GM12878 (cell line): ENCODE data around the gene KIRREL2. TPM values are rescaled to one million over a fixed set of nuclear protein-coding genes. Genes with fewer than 3 reads are reported as not detected.

Experiments
- ATAC-seq: fragments of 200-7000 bp; cut with Tn5 transposase; 3 replicates; pipeline ENCODE4 v1.9.1; 2020; ENCODE audit warnings: mild to moderate bottlenecking, moderate library complexity
- BruUV-seq: library from RNA; stranded (reverse); fragments of 400-500 nt; replicated peaks from 2 replicates; lab custom pipeline; 2021; lab: Mats Ljungman, UMichigan
- CTCF ChIA-PET: fragments of 300-600 bp; sonication (Branson Sonifier 250); formaldehyde crosslinking; extraction: SDS; loops from one replicate; lab custom pipeline; 2021; ENCODE audit warnings: inconsistent platforms; lab: Yijun Ruan, JAX
- POLR2A ChIA-PET: fragments of 350-600 bp; formaldehyde crosslinking; extraction: SDS; loops from one replicate; lab custom pipeline; 2021; ENCODE audit warnings: inconsistent platforms; lab: Charles Lee
- RAD21 ChIA-PET: fragments of 300-600 bp; sonication (Branson Sonifier 250); formaldehyde crosslinking; loops from one replicate; lab custom pipeline; 2023; ENCODE audit warnings: antibody characterized with exemption; ENCODE audit not compliant: unreplicated experiment; lab: Charles Lee
- SMC1A ChIA-PET: fragments of 300-600 bp; sonication (Branson Sonifier 250); formaldehyde crosslinking; loops from one replicate; lab custom pipeline; 2023; ENCODE audit not compliant: unreplicated experiment, uncharacterized antibody; lab: Charles Lee
- DNase-seq: peaks from one replicate; pipeline ENCODE4 v3.0.0-alpha.2; 2011; ENCODE audit warnings: low read depth, low spot score
- FAIRE-seq: peaks from 3 replicates; lab custom pipeline; 2011; peaks lifted over from hg19 to GRCh38; lab: Jason Lieb, UNC
- H2AFZ ChIP-seq: 2 replicates; pipeline ENCODE4 v1.6.0; 2011; ENCODE audit warnings: low read depth, low read length, control low read depth; ENCODE audit not compliant: control insufficient read depth
- H3K27ac ChIP-seq: 2 replicates; pipeline ENCODE4 v1.5.1; 2011; ENCODE audit warnings: control low read depth; ENCODE audit not compliant: control insufficient read depth, insufficient read depth
- H3K27me3 ChIP-seq, 2 experiments: replicated peaks in 1 of 2; 2 replicates each; pipeline versions ENCODE4 v1.6.0 to v1.6.1; 2011; ENCODE audit warnings: low read length in 1 of 2; ENCODE audit not compliant: control insufficient read depth in 2 of 2, insufficient read depth in 2 of 2
- H3K36me3 ChIP-seq, 2 experiments: 2 replicates each; pipeline ENCODE4 v1.5.1; 2011; ENCODE audit warnings: low read length in 1 of 2; ENCODE audit not compliant: control insufficient read depth in 2 of 2, insufficient read depth in 2 of 2
- H3K4me1 ChIP-seq: 2 replicates; pipeline ENCODE4 v1.6.1; 2011; ENCODE audit warnings: mild to moderate bottlenecking, low read length, moderate library complexity, mixed read lengths; ENCODE audit not compliant: control insufficient read depth, insufficient read depth
- H3K4me2 ChIP-seq: 2 replicates; pipeline ENCODE4 v1.6.0; 2011; ENCODE audit warnings: control low read depth; ENCODE audit not compliant: control insufficient read depth, insufficient read depth
- H3K4me3 ChIP-seq: fragments of 200-600 bp; sonication (generic); 2 replicates; pipeline ENCODE4 v1.5.1; 2016
- H3K79me2 ChIP-seq: 2 replicates; pipeline ENCODE4 v1.6.0; 2011; ENCODE audit warnings: low read length; ENCODE audit not compliant: control insufficient read depth, insufficient read depth
- H3K9ac ChIP-seq: 2 replicates; pipeline ENCODE4 v1.8.0; 2011; ENCODE audit warnings: low read length, control low read depth, mixed read lengths; ENCODE audit not compliant: control insufficient read depth, insufficient read depth
- H3K9me3 ChIP-seq: replicated peaks from 3 replicates; pipeline ENCODE4 v1.5.1; 2011; ENCODE audit warnings: mild to moderate bottlenecking, low read length; ENCODE audit not compliant: control insufficient read depth, insufficient read depth
- H4K20me1 ChIP-seq: 2 replicates; pipeline ENCODE4 v1.6.0; 2011; ENCODE audit not compliant: control insufficient read depth, insufficient read depth
- DPF2 ChIP-seq: fragments of 450-650 bp; IDR thresholded peaks from 2 replicates; pipeline ENCODE4 v1.6.1; 2017; ENCODE audit warnings: mild to moderate bottlenecking
- HDAC2 ChIP-seq: fragments of 200-600 bp; sonication (generic); IDR thresholded peaks from 2 replicates; pipeline ENCODE4 v1.6.1; 2017
- SPI1 ChIP-seq: IDR thresholded peaks from 2 replicates; pipeline ENCODE4 v1.6.1; 2011; ENCODE audit warnings: low read depth, mild to moderate bottlenecking, low read length, moderate library complexity, borderline replicate concordance; ENCODE audit not compliant: insufficient read depth
- WGBS: methylation state at CpG from one replicate; pipeline ENCODE4 v1.1.6; 2016; ENCODE audit warnings: low lambda C conversion rate; ENCODE audit not compliant: insufficient replicate concordance, insufficient coverage; ENCODE audit errors: missing lambda C conversion rate; 5-methylcytosine and 5-hydroxymethylcytosine counted together
- in situ Hi-C: fragments of 300-500 bp; cut with MboI; formaldehyde crosslinking; loops from 9 replicates; pipeline ENCODE4 v1.14.3; 2018; ENCODE audit warnings: mixed read lengths
- intact Hi-C: fragments of 100-400 bp; cut with micrococcal nuclease; formaldehyde crosslinking; loops from one replicate; pipeline ENCODE4 v1.14.2; 2022; ENCODE audit not compliant: unreplicated experiment
- polyA plus RNA-seq, 11 experiments: library from polyadenylated mRNA; depleted of rRNA in 4 of 11; unstranded in 6 of 11; stranded (reverse) in 5 of 11; fragments of >200 nt; fragmentation: Nextera tagmentation in 4 of 11; fragmentation: Illumina TruSeq in 1 of 11; extraction: Ambion mirVana in 4 of 11; extraction: Trizol in 1 of 11; gene quantifications; 1 replicate in 1 of 11; 2 replicates in 10 of 11; pipeline versions ENCODE4 v1.2.1 to v1.2.3, GENCODE V29; 2011 to 2016; ENCODE audit warnings: inconsistent platforms in 2 of 11, missing spikeins in 2 of 11, low read depth in 1 of 11
- total RNA-seq, 4 experiments: library from RNA; depleted of rRNA in 3 of 4; stranded (reverse); fragments of >200 nt in 3 of 4; fragmentation: Illumina TruSeq in 1 of 4; extraction: Trizol in 1 of 4; gene quantifications; 2 replicates each; pipeline versions ENCODE4 v1.2.1 to v1.2.3, GENCODE V29; 2013 to 2021
- TF ChIP-seq, protein P1 (sequence below): IDR thresholded peaks from 2 replicates; pipeline ENCODE4 v1.6.1; 2011; ENCODE audit warnings: mild to moderate bottlenecking, low read depth, low read length, moderate library complexity; ENCODE audit not compliant: insufficient replicate concordance
- TF ChIP-seq, protein P2 (sequence below): fragments of 450-650 bp; IDR thresholded peaks from 2 replicates; pipeline ENCODE4 v1.6.1; 2018; ENCODE audit warnings: borderline replicate concordance, mild to moderate bottlenecking; ENCODE audit not compliant: partially characterized antibody
- TF ChIP-seq, protein P3 (sequence below): fragments of 450-650 bp; IDR thresholded peaks from 2 replicates; pipeline ENCODE4 v1.6.1; 2017; ENCODE audit warnings: mild to moderate bottlenecking, low read depth, inconsistent platforms; ENCODE audit not compliant: poor library complexity, severe bottlenecking

KIRREL2 gene
- total and polyA plus RNA-seq, 10 of the 15 experiments (the other 5 are each of a cell fraction or from before 2014, with no cell fraction given): 0.03 to 0.06 TPM; not detected in 8

DNA sequence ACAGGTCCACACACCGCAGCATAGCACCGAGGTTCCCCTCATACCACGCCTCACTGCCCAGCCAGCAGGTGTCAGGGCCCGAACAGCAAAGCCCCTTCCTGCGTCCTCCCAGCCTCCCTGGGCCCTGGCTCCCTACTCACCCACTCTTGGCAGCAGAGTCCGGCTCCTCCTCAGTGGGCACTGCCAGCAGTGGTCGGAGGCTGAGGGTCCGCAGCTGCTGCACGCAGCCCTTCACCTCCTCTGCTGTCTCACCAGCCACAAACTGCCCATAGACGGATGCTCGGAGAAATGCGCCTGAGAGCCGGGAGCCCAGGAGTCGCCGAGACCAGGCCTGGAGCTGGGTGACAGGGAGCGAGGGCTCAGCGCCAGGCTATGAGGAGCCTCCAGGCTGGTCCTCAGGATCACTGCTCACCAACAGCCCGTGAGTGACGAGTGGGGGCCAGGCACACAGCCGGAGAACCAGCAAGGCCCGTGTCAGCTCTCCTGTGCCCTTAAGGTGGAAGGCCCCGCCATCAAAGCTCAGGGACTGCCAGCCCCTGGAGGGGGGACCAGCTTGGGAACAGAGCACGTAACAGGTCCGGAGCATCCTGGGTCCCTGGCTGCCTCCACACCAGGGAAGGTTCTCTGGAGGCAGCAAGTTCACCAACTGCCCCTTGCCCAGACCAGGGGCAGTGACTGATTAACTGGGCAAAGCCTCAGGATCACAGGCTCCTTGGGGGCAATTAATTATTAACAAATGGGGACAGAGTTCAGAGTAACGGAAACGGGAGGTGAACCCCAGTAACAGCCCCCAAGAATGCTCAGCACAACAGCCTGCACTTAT lies 44.3 kb upstream of the KIRREL2 start, which contains the start of gene PRODH2:
PRODH2 (minus strand) TSS at position 626 of the 823 bp plus-strand sequence; CDS start at position 586, 40 bp downstream.
- Histone ChIP-seq H2AFZ (no peak within 1 kb of the TSS), H3K4me3 (no peak within 1 kb of the TSS), H3K9ac (no peak within 1 kb of the TSS), H3K27me3 (no peaks in the 10 kb centered on the region), H3K4me2 (no peak within 1 kb of the TSS), H3K27ac (no peak within 1 kb of the TSS), H3K4me1 (no peaks in the 10 kb centered on the region), H3K79me2 (no peaks in the 10 kb centered on the region), H3K9me3 (no peaks in the 10 kb centered on the region), H3K36me3 (no peaks in the 10 kb centered on the region), H4K20me1 (no peaks in the 10 kb centered on the region)
- POLR2A ChIA-PET: interaction anchor here (0.8 kb wide), 1 partner anchor 10 kb away, joined by 3 read pairs; no protein-coding TSS in a partner anchor
- no peak for TF ChIP-seq SPI1
- no peak for TF ChIP-seq DPF2
- SMC1A ChIA-PET: no interaction called here
- WGBS: 46% methylated on average over 26 of the region's 26 CpGs
- FAIRE-seq (no peak), ATAC-seq (peak; percentile 31; the same call in 1 of the 3 replicates), DNase-seq (no peak)
- in situ Hi-C loops: no loop called here
- intact Hi-C loops: no loop called here
- RAD21 ChIA-PET: no interaction called here
- no TSS peak for BruUV-seq
- CTCF ChIA-PET: interaction anchor here (1.8 kb wide), 1 partner anchor 120 kb away, joined by 7 read pairs; no protein-coding TSS in a partner anchor

DNA sequence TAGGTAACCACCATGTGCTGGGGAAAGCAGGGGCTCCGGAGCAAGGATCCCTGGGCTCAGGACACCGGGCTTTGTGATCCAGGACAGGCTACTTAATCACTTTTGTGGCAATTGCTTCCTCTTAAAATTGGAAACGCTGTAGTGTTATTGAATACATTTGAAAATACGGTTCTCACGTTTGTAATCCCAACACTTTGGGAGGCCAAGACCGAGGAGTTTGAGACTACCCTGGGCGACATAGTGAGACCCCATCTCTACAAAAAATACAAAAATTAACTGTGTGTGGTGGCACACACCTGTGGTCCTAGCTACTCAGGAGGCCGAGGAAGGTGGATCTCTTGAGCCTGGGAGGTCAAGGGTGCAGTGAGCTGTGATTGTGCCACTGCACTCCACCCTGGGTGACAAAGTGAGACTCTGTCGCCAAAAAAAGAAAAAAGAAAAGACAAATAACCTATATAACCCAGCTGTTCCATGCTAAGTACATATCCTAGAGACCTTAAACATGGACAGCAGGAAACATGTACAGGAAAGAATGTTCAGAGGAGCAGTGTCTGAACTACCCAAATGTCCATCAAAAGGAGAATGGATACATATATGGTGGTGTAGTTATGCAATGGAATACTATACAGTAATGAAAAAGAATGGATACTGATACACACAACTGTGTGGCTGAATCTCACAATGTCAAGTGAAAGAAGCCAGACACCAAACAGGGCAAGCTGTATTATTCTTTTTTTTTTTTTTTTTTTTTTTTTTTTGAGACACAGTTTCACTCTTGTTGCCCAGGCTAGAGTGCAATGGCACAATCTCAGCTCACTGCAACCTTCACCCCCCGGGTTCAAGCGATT lies 43.4 kb upstream of the KIRREL2 start:
- SMC1A ChIA-PET: no interaction called here
- no peaks in the 10 kb centered on the region for H3K4me1 ChIP-seq
- POLR2A ChIA-PET: no interaction called here
- RAD21 ChIA-PET: interaction anchor here (0.6 kb wide), 1 partner anchor 66 kb away, joined by 3 read pairs; no protein-coding TSS in a partner anchor
- no peaks in the 10 kb centered on the region for H3K79me2 ChIP-seq
- ATAC-seq (no peak), DNase-seq (no peak), FAIRE-seq (no peak)
- in situ Hi-C loops: no loop called here
- 47% methylated on average over 11 of the region's 11 CpGs for WGBS
- CTCF ChIA-PET: interaction anchor here (1.8 kb wide), 1 partner anchor 120 kb away, joined by 7 read pairs; no protein-coding TSS in a partner anchor
- H3K9me3 ChIP-seq: no peaks in the 10 kb centered on the region
- intact Hi-C loops: no loop called here
- H3K9ac ChIP-seq: no peak overlapping the region
- H3K27ac ChIP-seq: no peak overlapping the region
- BruUV-seq: no TSS peak
- H3K4me2 ChIP-seq: no peak overlapping the region
- H4K20me1 ChIP-seq: no peaks in the 10 kb centered on the region
- no peak overlapping the region for H3K4me3 ChIP-seq
- H3K36me3 ChIP-seq: no peaks in the 10 kb centered on the region
- no peak overlapping the region for H2AFZ ChIP-seq
- H3K27me3 ChIP-seq: 0 out of 4 replicates have a peak, but pooled peaks cover 0 to under 1% of the 10 kb centered on the region in 2 experiments
- TF ChIP-seq, protein P1, sequence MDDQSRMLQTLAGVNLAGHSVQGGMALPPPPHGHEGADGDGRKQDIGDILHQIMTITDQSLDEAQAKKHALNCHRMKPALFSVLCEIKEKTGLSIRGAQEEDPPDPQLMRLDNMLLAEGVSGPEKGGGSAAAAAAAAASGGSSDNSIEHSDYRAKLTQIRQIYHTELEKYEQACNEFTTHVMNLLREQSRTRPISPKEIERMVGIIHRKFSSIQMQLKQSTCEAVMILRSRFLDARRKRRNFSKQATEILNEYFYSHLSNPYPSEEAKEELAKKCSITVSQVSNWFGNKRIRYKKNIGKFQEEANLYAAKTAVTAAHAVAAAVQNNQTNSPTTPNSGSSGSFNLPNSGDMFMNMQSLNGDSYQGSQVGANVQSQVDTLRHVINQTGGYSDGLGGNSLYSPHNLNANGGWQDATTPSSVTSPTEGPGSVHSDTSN: no peak
- TF ChIP-seq, protein P2, sequence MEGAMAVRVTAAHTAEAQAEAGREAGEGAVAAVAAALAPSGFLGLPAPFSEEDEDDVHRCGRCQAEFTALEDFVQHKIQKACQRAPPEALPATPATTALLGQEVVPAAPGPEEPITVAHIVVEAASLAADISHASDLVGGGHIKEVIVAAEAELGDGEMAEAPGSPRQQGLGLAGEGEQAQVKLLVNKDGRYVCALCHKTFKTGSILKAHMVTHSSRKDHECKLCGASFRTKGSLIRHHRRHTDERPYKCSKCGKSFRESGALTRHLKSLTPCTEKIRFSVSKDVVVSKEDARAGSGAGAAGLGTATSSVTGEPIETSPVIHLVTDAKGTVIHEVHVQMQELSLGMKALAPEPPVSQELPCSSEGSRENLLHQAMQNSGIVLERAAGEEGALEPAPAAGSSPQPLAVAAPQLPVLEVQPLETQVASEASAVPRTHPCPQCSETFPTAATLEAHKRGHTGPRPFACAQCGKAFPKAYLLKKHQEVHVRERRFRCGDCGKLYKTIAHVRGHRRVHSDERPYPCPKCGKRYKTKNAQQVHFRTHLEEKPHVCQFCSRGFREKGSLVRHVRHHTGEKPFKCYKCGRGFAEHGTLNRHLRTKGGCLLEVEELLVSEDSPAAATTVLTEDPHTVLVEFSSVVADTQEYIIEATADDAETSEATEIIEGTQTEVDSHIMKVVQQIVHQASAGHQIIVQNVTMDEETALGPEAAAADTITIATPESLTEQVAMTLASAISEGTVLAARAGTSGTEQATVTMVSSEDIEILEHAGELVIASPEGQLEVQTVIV: no peak
- TF ChIP-seq HDAC2: no peak
- TF ChIP-seq, protein P3, sequence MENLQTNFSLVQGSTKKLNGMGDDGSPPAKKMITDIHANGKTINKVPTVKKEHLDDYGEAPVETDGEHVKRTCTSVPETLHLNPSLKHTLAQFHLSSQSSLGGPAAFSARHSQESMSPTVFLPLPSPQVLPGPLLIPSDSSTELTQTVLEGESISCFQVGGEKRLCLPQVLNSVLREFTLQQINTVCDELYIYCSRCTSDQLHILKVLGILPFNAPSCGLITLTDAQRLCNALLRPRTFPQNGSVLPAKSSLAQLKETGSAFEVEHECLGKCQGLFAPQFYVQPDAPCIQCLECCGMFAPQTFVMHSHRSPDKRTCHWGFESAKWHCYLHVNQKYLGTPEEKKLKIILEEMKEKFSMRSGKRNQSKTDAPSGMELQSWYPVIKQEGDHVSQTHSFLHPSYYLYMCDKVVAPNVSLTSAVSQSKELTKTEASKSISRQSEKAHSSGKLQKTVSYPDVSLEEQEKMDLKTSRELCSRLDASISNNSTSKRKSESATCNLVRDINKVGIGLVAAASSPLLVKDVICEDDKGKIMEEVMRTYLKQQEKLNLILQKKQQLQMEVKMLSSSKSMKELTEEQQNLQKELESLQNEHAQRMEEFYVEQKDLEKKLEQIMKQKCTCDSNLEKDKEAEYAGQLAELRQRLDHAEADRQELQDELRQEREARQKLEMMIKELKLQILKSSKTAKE: no peak
